MM.1S (cell line): Measurements from ENCODE around the gene PHF3.

Experiments
- DNase-seq: peaks from one replicate; pipeline ENCODE4 v3.0.0-alpha.2; 2015
- H2AFZ ChIP-seq: fragments of 300-600 bp; sonication (generic); 2 replicates; pipeline ENCODE4 v1.6.0; 2016; ENCODE audit warnings: antibody characterized with exemption, low read length
- H3F3A ChIP-seq: fragments of 300-600 bp; sonication (generic); 2 replicates; pipeline ENCODE4 v1.6.1; 2016; ENCODE audit warnings: mild to moderate bottlenecking, antibody characterized with exemption, low read length, moderate library complexity, mixed read lengths; ENCODE audit not compliant: insufficient read depth
- H3K27ac ChIP-seq: fragments of 300-600 bp; sonication (generic); 2 replicates; pipeline ENCODE4 v1.5.1; 2016; ENCODE audit warnings: mild to moderate bottlenecking, low read length
- H3K27me3 ChIP-seq: fragments of 300-600 bp; sonication (generic); replicated peaks from 2 replicates; pipeline ENCODE4 v1.6.0; 2016; ENCODE audit warnings: low read length; ENCODE audit not compliant: insufficient read depth
- H3K36me3 ChIP-seq: fragments of 300-600 bp; sonication (generic); replicated peaks from 2 replicates; pipeline ENCODE4 v1.6.1; 2016; ENCODE audit warnings: mild to moderate bottlenecking, low read length, mixed read lengths; ENCODE audit not compliant: insufficient read depth
- H3K4me1 ChIP-seq: fragments of 300-600 bp; sonication (generic); 2 replicates; pipeline ENCODE4 v1.6.1; 2016; ENCODE audit warnings: low read length, mixed read lengths
- H3K4me2 ChIP-seq: fragments of 300-600 bp; sonication (generic); 2 replicates; pipeline ENCODE4 v1.6.0; 2016; ENCODE audit warnings: low read depth, low read length
- H3K4me3 ChIP-seq: fragments of 300-600 bp; sonication (generic); 2 replicates; pipeline ENCODE4 v1.5.1; 2016; ENCODE audit warnings: low read length, mixed read lengths
- H3K79me2 ChIP-seq: fragments of 300-600 bp; sonication (generic); 2 replicates; pipeline ENCODE4 v1.6.1; 2016; ENCODE audit warnings: mixed run types, low read length, mixed read lengths
- H3K9ac ChIP-seq: fragments of 300-600 bp; sonication (generic); 2 replicates; pipeline ENCODE4 v1.6.1; 2016; ENCODE audit warnings: low read length, mixed read lengths
- H3K9me2 ChIP-seq: fragments of 300-600 bp; sonication (generic); replicated peaks from 2 replicates; pipeline ENCODE4 v1.6.1; 2016; ENCODE audit warnings: mild to moderate bottlenecking, low read length, mixed read lengths; ENCODE audit not compliant: insufficient read depth
- H3K9me3 ChIP-seq: fragments of 300-600 bp; sonication (generic); replicated peaks from 2 replicates; pipeline ENCODE4 v1.6.1; 2016; ENCODE audit warnings: mild to moderate bottlenecking, low read length, mixed read lengths; ENCODE audit not compliant: insufficient read depth
- H4K20me1 ChIP-seq: fragments of 300-600 bp; sonication (generic); 2 replicates; pipeline ENCODE4 v1.6.1; 2016; ENCODE audit warnings: mild to moderate bottlenecking, low read length, moderate library complexity, mixed read lengths; ENCODE audit not compliant: insufficient read depth
- EZH2 ChIP-seq: fragments of 300-600 bp; sonication (generic); optimal IDR thresholded peaks from 2 replicates; pipeline ENCODE3; 2017; ENCODE audit warnings: low read depth, mild to moderate bottlenecking, antibody characterized with exemption, low read length, mixed read lengths
- EZH2phosphoT487 ChIP-seq: fragments of 300-600 bp; sonication (generic); IDR thresholded peaks from 2 replicates; pipeline ENCODE4 v1.6.1; 2018; ENCODE audit warnings: antibody characterized with exemption, low read length
- TF ChIP-seq, protein P1 (sequence below): fragments of 300-600 bp; sonication (generic); IDR thresholded peaks from 2 replicates; pipeline ENCODE4 v1.5.1; 2016; ENCODE audit warnings: antibody characterized with exemption, low read length, mixed read lengths

The PHF3 gene

GRCh38 chr6:63709148-63709547, 73.5 kb downstream of the PHF3 start:
- Histone ChIP-seq H3K27ac (no peak overlapping the region), H3K4me3 (no peak overlapping the region), H3F3A (no peaks in the 10 kb centered on the region), H3K4me2 (no peak overlapping the region), H3K9me2 (no peaks in the 10 kb centered on the region), H3K9me3 (no peaks in the 10 kb centered on the region), H4K20me1 (no peaks in the 10 kb centered on the region), H3K27me3 (no peaks in the 10 kb centered on the region), H3K79me2 (no peaks in the 10 kb centered on the region), H3K36me3 (peaks cover 13% of the 10 kb centered on the region), H2AFZ (no peak overlapping the region), H3K4me1 (peaks cover 12% of the 10 kb centered on the region; the same call in 1 of the 2 replicates), H3K9ac (no peak overlapping the region)
- TF ChIP-seq, protein P1, sequence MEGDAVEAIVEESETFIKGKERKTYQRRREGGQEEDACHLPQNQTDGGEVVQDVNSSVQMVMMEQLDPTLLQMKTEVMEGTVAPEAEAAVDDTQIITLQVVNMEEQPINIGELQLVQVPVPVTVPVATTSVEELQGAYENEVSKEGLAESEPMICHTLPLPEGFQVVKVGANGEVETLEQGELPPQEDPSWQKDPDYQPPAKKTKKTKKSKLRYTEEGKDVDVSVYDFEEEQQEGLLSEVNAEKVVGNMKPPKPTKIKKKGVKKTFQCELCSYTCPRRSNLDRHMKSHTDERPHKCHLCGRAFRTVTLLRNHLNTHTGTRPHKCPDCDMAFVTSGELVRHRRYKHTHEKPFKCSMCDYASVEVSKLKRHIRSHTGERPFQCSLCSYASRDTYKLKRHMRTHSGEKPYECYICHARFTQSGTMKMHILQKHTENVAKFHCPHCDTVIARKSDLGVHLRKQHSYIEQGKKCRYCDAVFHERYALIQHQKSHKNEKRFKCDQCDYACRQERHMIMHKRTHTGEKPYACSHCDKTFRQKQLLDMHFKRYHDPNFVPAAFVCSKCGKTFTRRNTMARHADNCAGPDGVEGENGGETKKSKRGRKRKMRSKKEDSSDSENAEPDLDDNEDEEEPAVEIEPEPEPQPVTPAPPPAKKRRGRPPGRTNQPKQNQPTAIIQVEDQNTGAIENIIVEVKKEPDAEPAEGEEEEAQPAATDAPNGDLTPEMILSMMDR: no peak
- no peak for TF ChIP-seq EZH2phosphoT487
- no peak for TF ChIP-seq EZH2
- no peak for DNase-seq

DNA sequence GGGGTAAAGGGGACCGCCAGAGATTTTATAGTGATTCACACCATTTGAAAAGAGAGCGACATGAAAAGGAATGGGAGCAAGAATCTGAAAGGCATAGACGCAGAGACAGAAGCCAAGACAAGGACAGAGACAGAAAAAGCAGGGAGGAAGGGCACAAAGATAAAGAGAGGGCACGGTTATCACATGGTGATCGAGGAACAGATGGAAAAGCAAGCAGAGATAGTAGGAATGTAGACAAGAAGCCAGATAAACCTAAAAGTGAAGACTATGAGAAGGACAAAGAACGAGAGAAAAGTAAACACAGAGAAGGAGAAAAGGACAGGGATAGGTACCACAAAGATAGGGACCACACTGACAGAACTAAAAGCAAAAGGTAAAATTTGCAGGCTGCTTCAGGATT, 77.7 kb downstream of the PHF3 start:
- no peak overlapping the region for H3K9ac ChIP-seq
- no peaks in the 10 kb centered on the region for H3F3A ChIP-seq
- no peaks in the 10 kb centered on the region for H4K20me1 ChIP-seq
- DNase-seq: no peak
- H3K9me3 ChIP-seq: no peaks in the 10 kb centered on the region
- H3K4me3 ChIP-seq: no peak overlapping the region
- H3K27ac ChIP-seq: no peak overlapping the region
- TF ChIP-seq, protein P1: no peak
- TF ChIP-seq EZH2 (no peak), EZH2phosphoT487 (no peak)
- H3K9me2 ChIP-seq: no peaks in the 10 kb centered on the region
- no peaks in the 10 kb centered on the region for H3K27me3 ChIP-seq
- H3K4me2 ChIP-seq: no peak overlapping the region
- H3K4me1 ChIP-seq: 0 out of 2 replicates have a peak, but pooled peaks cover 4% of the 10 kb centered on the region
- no peak overlapping the region for H2AFZ ChIP-seq
- H3K36me3 ChIP-seq: peaks cover 13% of the 10 kb centered on the region
- no peaks in the 10 kb centered on the region for H3K79me2 ChIP-seq

GRCh38 chr6:63714091-63714490, 78.5 kb downstream of the PHF3 start:
- TF ChIP-seq, protein P1: no peak
- TF ChIP-seq EZH2phosphoT487: no peak
- TF ChIP-seq EZH2: no peak
- Histone ChIP-seq H3K9me3 (no peaks in the 10 kb centered on the region), H4K20me1 (no peaks in the 10 kb centered on the region), H3K4me1 (0 out of 2 replicates have a peak, but pooled peaks cover 4% of the 10 kb centered on the region), H3K36me3 (peaks cover 13% of the 10 kb centered on the region), H3K9ac (no peak overlapping the region), H3K9me2 (no peaks in the 10 kb centered on the region), H3K4me2 (no peak overlapping the region), H2AFZ (no peak overlapping the region), H3K4me3 (no peak overlapping the region), H3K27ac (no peak overlapping the region), H3F3A (no peaks in the 10 kb centered on the region), H3K27me3 (no peaks in the 10 kb centered on the region), H3K79me2 (no peaks in the 10 kb centered on the region)
- no peak for DNase-seq
